Esophagus squamous epithelium (tissue), 5 donors: ENCODE data around the gene ASS1. TPM values are rescaled to one million over a fixed set of nuclear protein-coding genes. Genes with fewer than 3 reads are reported as not detected.

Experiments used
- DNase-seq: peaks from one replicate; lab custom pipeline; 2025; lab: John Stamatoyannopoulos, UW
- H3K27ac ChIP-seq, 4 donors: fragments of 200-600 bp; sonication (generic); one replicate each; pipeline ENCODE4 v1.5.1; 2016 to 2019; ENCODE audit warnings: mild to moderate bottlenecking in 1 of 4
- H3K27me3 ChIP-seq, 4 donors: fragments of 200-600 bp; sonication (generic); 1 replicate in 3 of 4; 2 replicates in 1 of 4; pipeline versions ENCODE4 v1.5.1 to v1.6.0; 2017 to 2021; ENCODE audit warnings: antibody characterized with exemption in 1 of 4
- H3K36me3 ChIP-seq, 3 donors: fragments of 200-600 bp; sonication (generic); one replicate each; pipeline ENCODE4 v1.5.1; 2016 to 2019
- H3K4me1 ChIP-seq, 3 donors: fragments of 200-600 bp; sonication (generic); one replicate each; pipeline ENCODE4 v1.5.1; 2017 to 2019
- H3K4me3 ChIP-seq, 4 donors: fragments of 200-600 bp; sonication (generic); 1 replicate in 3 of 4; 2 replicates in 1 of 4; pipeline ENCODE4 v1.5.1; 2016 to 2019; ENCODE audit warnings: mild to moderate bottlenecking in 2 of 4, moderate library complexity in 1 of 4
- H3K9me3 ChIP-seq, 3 donors: fragments of 200-600 bp; sonication (generic); one replicate each; pipeline ENCODE4 v1.5.1; 2016 to 2019
- POLR2A ChIP-seq, 4 donors: fragments of 450-650 bp; IDR thresholded peaks; one replicate each; pipeline ENCODE4 v1.6.1; 2017; ENCODE audit warnings: antibody characterized with exemption in 4 of 4, mild to moderate bottlenecking in 4 of 4, moderate library complexity in 3 of 4
- WGBS, 2 donors: methylation state at CpG; one replicate each; pipeline ENCODE4 v1.1.5; 2018; 5-methylcytosine and 5-hydroxymethylcytosine counted together
- intact Hi-C: fragments of 100-400 bp; cut with DNase I; formaldehyde crosslinking; loops from one replicate; pipeline ENCODE4 v1.15.0; 2022
- total RNA-seq, 4 donors: library from RNA; depleted of rRNA; stranded (reverse); fragments of >200 nt; gene quantifications; one replicate each; pipeline ENCODE4 v1.1.0, GENCODE V29; 2016
- TF ChIP-seq, protein P1 (sequence below), 6 experiments: fragments of 450-650 bp in 4 of 6; fragments of 200-600 bp in 2 of 6; sonication (generic) in 2 of 6; IDR thresholded peaks; one replicate each; pipeline ENCODE4 v1.5.1; 2016 to 2019; ENCODE audit warnings: antibody characterized with exemption in 6 of 6, mild to moderate bottlenecking in 4 of 6, moderate library complexity in 4 of 6
- donor health status: DM: yes; HTN: yes; CAD: no.

Gene ASS1
- total RNA-seq, 4 donors from 2014 or later, result 33.5 to 203 (median 85.2) TPM

DNA sequence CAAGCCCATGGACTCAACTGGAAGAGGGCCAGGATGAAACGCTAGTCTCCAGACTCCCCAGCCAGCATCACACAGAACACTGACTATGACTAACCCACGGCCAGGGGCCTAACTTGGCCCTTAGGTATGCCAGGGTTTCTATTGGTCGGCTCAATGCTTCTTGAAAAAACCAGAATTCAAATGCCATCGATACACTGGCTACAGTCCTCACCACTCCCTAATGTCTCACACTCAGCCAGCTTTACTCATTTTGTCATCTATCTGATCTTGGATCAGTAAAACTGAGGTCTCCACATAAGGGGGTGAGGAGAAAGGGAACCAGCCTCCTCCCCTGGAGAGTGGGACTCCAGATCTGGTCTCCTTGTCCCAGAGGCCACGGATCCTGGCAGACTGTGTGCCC is 75.2 kb downstream of the ASS1 start:
- no peaks in the 10 kb centered on the region for H3K36me3 ChIP-seq
- no peak for TF ChIP-seq POLR2A (IDR thresholded peaks at IDR 0.05)
- TF ChIP-seq, protein P1, sequence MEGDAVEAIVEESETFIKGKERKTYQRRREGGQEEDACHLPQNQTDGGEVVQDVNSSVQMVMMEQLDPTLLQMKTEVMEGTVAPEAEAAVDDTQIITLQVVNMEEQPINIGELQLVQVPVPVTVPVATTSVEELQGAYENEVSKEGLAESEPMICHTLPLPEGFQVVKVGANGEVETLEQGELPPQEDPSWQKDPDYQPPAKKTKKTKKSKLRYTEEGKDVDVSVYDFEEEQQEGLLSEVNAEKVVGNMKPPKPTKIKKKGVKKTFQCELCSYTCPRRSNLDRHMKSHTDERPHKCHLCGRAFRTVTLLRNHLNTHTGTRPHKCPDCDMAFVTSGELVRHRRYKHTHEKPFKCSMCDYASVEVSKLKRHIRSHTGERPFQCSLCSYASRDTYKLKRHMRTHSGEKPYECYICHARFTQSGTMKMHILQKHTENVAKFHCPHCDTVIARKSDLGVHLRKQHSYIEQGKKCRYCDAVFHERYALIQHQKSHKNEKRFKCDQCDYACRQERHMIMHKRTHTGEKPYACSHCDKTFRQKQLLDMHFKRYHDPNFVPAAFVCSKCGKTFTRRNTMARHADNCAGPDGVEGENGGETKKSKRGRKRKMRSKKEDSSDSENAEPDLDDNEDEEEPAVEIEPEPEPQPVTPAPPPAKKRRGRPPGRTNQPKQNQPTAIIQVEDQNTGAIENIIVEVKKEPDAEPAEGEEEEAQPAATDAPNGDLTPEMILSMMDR (IDR thresholded peaks at IDR 0.05), result no peak
- 75 to 94% methylated on average over 2 to 5 of the region's 5 CpGs for WGBS, 2 donors
- no peak overlapping the region for H3K27ac ChIP-seq
- H3K4me1 ChIP-seq, result no peaks in the 10 kb centered on the region
- no peak for DNase-seq
- H3K4me3 ChIP-seq, result no peak overlapping the region
- H3K27me3 ChIP-seq, result peaks cover 0 to 35% (median 0%) of the 10 kb centered on the region in 4 donors
- intact Hi-C loops, result no loop called here
- no peaks in the 10 kb centered on the region for H3K9me3 ChIP-seq

DNA sequence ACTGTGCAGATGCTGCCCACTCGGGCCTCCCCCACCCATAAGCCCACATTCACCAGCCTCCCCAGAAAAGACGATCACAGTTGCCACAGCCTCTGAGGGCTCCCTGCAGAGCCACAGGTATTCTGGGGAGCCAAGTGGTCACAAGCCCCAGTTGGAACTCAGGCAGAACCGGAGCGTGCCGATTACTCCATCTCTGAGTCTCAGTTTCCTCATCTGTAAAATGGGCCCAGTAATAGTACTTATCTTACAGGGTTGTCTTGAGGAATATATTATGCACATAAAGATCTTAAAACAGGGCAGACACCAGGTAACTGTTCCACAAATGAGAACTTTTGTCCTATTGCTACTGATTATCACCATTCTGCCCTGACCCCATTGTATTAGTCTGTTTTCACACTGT is 77.0 kb downstream of the ASS1 start:
- Histone ChIP-seq H3K36me3 (no peaks in the 10 kb centered on the region), H3K4me3 (no peak overlapping the region), H3K9me3 (no peaks in the 10 kb centered on the region), H3K27me3 (peaks cover 0 to 42% (median 0%) of the 10 kb centered on the region in 4 donors), H3K4me1 (no peaks in the 10 kb centered on the region), H3K27ac (no peak overlapping the region)
- TF ChIP-seq, protein P1 (IDR thresholded peaks at IDR 0.05), result no peak
- no peak for TF ChIP-seq POLR2A (IDR thresholded peaks at IDR 0.05)
- 82 to 90% methylated on average over 3 to 4 of the region's 5 CpGs for WGBS, 2 donors
- intact Hi-C loops, result no loop called here
- DNase-seq, result no peak

DNA sequence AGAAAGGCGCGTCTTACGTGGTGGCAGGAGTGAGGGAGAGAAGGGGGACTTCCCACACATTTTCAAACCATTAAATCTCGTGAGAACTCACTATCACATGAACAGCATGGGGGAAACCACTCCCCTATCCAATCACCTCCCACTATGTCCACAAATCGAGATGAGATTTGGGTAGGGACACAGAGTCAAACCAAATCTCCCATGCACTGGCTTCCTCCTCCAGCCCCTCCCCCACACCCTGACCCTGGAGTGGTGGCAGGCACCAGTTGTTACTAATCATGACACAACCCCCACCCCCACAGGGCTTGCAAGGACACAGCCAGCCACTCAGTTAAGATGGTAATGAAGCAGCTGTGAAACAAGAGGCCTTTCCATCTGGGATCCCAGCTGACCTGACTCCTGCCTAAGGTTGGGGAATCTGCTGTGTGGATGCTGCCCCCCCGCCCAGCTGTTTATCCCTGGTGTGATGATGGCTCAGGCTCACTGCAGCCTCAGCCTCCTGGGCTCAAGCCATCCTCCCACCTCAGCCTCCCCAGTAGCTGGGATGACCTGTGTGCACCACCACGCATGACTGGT is 77.6 kb downstream of the ASS1 start:
- no peaks in the 10 kb centered on the region for H3K36me3 ChIP-seq
- TF ChIP-seq, protein P1 (IDR thresholded peaks at IDR 0.05), result no peak
- no peak for TF ChIP-seq POLR2A (IDR thresholded peaks at IDR 0.05)
- WGBS, 2 donors, result 65 to 71% methylated on average over 5 to 6 of the region's 7 CpGs
- no peak for DNase-seq
- H3K27me3 ChIP-seq, result peaks cover 0 to 48% (median 0%) of the 10 kb centered on the region in 4 donors
- H3K4me3 ChIP-seq, result no peak overlapping the region
- no peaks in the 10 kb centered on the region for H3K4me1 ChIP-seq
- intact Hi-C loops, result no loop called here
- no peaks in the 10 kb centered on the region for H3K9me3 ChIP-seq
- no peak overlapping the region for H3K27ac ChIP-seq

DNA sequence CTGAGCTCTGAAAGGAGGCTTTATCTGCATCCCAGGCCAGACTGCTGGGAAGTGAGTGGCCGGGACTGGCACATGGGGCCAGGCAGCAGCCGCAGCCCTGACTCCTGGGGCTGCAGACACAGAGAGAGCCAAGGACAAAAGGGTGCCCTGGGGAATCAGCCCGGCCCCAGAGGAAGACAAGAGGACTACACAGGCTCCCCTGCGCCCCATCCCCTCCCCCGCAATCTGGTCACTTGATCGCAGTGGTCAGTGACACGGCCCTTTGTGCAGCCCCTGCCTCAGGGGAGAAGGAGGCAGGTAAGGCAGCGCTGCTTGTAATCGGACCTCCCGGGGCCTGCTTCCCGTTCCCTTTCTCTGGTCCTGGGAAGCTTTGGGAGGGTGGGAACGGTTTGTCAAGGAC is 79.2 kb downstream of the ASS1 start:
- Histone ChIP-seq H3K27me3 (peaks cover 0 to 61% (median 0%) of the 10 kb centered on the region in 4 donors), H3K4me1 (no peaks in the 10 kb centered on the region), H3K4me3 (no peak overlapping the region), H3K9me3 (no peaks in the 10 kb centered on the region), H3K36me3 (no peaks in the 10 kb centered on the region), H3K27ac (no peak overlapping the region)
- TF ChIP-seq POLR2A (IDR thresholded peaks at IDR 0.05), result no peak
- TF ChIP-seq, protein P1 (IDR thresholded peaks at IDR 0.05), result no peak
- DNase-seq, result no peak
- 38% methylated on average over 5 of the region's 12 CpGs; no CpG with 5 or more reads in 1 of the 2 donors for WGBS, 2 donors
- intact Hi-C loops, result no loop called here

DNA sequence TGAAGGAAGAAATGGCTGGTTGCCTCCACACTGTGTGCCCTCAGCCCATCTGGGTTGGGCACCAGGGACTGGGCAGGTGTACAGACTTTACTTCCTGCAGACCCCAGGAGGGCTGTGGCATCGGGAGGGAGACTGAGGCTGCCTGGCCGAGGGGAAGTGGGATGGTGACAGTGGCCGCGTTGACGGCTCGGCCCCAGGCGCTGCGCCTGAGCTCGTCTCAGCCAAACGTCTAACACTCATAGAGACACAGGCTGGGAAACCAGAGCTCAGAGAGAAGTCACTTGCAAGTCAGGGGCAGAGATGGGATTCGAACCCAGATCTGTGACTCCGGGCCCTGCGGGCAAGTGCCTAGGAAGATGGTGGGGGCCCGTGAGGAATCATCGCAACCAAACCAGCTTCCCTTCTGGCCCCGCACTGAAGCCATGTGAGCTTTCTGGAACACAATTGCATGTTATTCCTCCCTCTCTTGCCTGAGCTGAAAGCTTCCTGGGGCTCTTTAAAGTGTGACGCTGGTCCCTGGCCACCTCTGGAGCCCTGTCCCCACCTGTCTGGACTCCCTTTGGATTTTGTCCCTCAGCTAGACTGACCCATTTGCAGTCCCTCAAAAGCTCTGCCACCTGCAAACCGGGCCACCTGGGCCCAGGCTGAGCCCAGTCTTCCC is 81.6 kb downstream of the ASS1 start:
- peaks cover 0 to 61% (median 0%) of the 10 kb centered on the region in 4 donors for H3K27me3 ChIP-seq
- no peaks in the 10 kb centered on the region for H3K36me3 ChIP-seq
- no peak overlapping the region for H3K27ac ChIP-seq
- WGBS, 2 donors, result 66 to 84% methylated on average over 8 to 11 of the region's 18 CpGs
- no peak overlapping the region for H3K4me3 ChIP-seq
- TF ChIP-seq POLR2A (IDR thresholded peaks at IDR 0.05), result no peak
- TF ChIP-seq, protein P1 (IDR thresholded peaks at IDR 0.05), result no peak
- intact Hi-C loops, result no loop called here
- no peaks in the 10 kb centered on the region for H3K9me3 ChIP-seq
- peaks cover 0 to 8% (median 7%) of the 10 kb centered on the region in 3 donors for H3K4me1 ChIP-seq
- DNase-seq, result no peak
